ENCODE data around the gene PLCB3. TPM values are rescaled to one million over a fixed set of nuclear protein-coding genes. Genes with fewer than 3 reads are reported as not detected.

PLCB3 gene
- total and polyA plus RNA-seq, 10 of the 15 experiments (the other 5 are each of a cell fraction or from before 2014, with no cell fraction given), result 0.03 to 10.3 (median 3.3) TPM

GRCh38 chr11:64244107-64244506, 7.2 kb upstream of the PLCB3 start:
- 63% methylated on average over 5 of the region's 5 CpGs for WGBS (ENCODE audit: insufficient coverage, insufficient replicate concordance, low lambda C conversion rate, missing lambda C conversion rate)
- SMC1A ChIA-PET (ENCODE audit: uncharacterized antibody, unreplicated experiment), result interaction anchor here (0.8 to 5.0 kb wide), 2 partner anchors 16 to 38 kb away, joined by 3 to 40 read pairs; partner anchors contain the start of gene FERMT3
- Histone ChIP-seq H3K27me3 (replicated peaks in 1 of 2; ENCODE audit: control insufficient read depth in 2 of 2, insufficient read depth in 2 of 2, low read length in 1 of 2) (no peaks in the 10 kb centered on the region), H3K9ac (ENCODE audit: control insufficient read depth, insufficient read depth, low read length) (no peak overlapping the region), H3K4me1 (ENCODE audit: control insufficient read depth, insufficient read depth, low read length) (peaks cover 25% of the 10 kb centered on the region), H3K27ac (ENCODE audit: control insufficient read depth, insufficient read depth) (no peak overlapping the region), H4K20me1 (ENCODE audit: control insufficient read depth, insufficient read depth) (no peaks in the 10 kb centered on the region), H3K4me3 (no peak overlapping the region), H2AFZ (ENCODE audit: control insufficient read depth, low read depth, low read length) (no peak overlapping the region), H3K4me2 (ENCODE audit: control insufficient read depth, insufficient read depth) (0 out of 2 replicates have a peak overlapping the region, but pooled peaks have one; percentile 10), H3K36me3 (ENCODE audit: control insufficient read depth in 2 of 2, insufficient read depth in 2 of 2, low read length in 1 of 2) (peaks cover 0 to 10% of the 10 kb centered on the region in 2 experiments; a peak in 2 of 4 replicates), H3K9me3 (replicated peaks; ENCODE audit: control insufficient read depth, insufficient read depth, low read length) (no peaks in the 10 kb centered on the region), H3K79me2 (ENCODE audit: control insufficient read depth, insufficient read depth, low read length) (peaks cover 38% of the 10 kb centered on the region)
- no peak for DNase-seq (ENCODE audit: low read depth, low spot score)
- no peak for FAIRE-seq
- CTCF ChIA-PET, result interaction anchor here (1.0 to 6.2 kb wide), 7 partner anchors 7 to 111 kb away, joined by 3 to 66 read pairs (median 13); partner anchors contain the start of genes CATSPERZ, FERMT3, NUDT22 and PLCB3
- no peak for ATAC-seq
- BruUV-seq (replicated peaks), result no TSS peak
- POLR2A ChIA-PET, result interaction anchor here (1.2 to 7.4 kb wide), 9 partner anchors 16 to 61 kb away, joined by 3 to 82 read pairs (median 5); partner anchors contain the start of genes BAD, DNAJC4, ESRRA and FERMT3
- intact Hi-C loops (cut with micrococcal nuclease; ENCODE audit: unreplicated experiment), result no loop called here
- RAD21 ChIA-PET (ENCODE audit: unreplicated experiment), result interaction anchor here (1.0 to 8.6 kb wide), 4 partner anchors 8 to 38 kb away, joined by 3 to 104 read pairs (median 10); partner anchors contain the start of genes FERMT3, NUDT22 and TRPT1
- in situ Hi-C loops (cut with MboI), result loop anchor here (25.0 kb wide), 1 partner anchor 1618 kb away; the partner anchor contains the start of genes CFL1, EFEMP2 and MUS81
- TF ChIP-seq HSF1 (IDR thresholded peaks at IDR 0.05; ENCODE audit: low read depth, low read length) (no peak), RB1 (IDR thresholded peaks at IDR 0.05; ENCODE audit: borderline replicate concordance) (no peak), MEF2A (IDR thresholded peaks at IDR 0.05; ENCODE audit: insufficient read depth, low read depth, low read length) (no peak), IKZF1 (conservative IDR thresholded peaks at IDR 0.05) (no peak), POLR2A (IDR thresholded peaks at IDR 0.05; ENCODE audit: low read depth, low read length) (0 out of 2 replicates have a peak, but pooled peaks have one; percentile 35)
